H9 (cell line): ENCODE data around the gene OPHN1. TPM values are rescaled to one million over a fixed set of nuclear protein-coding genes. Genes with fewer than 3 reads are reported as not detected.

ENCODE experiments used
- DNase-seq: peaks from one replicate; pipeline ENCODE4 v3.0.0-alpha.2; 2017
- H2AFZ ChIP-seq: one replicate; pipeline ENCODE4 v1.6.1; 2013; ENCODE audit warnings: mild to moderate bottlenecking, low read length, control low read depth, moderate library complexity
- H2AK5ac ChIP-seq: 2 replicates; pipeline ENCODE4 v1.6.1; 2013; ENCODE audit warnings: low read length, control low read depth, mixed read lengths; ENCODE audit not compliant: insufficient read length
- H2BK120ac ChIP-seq: one replicate; pipeline ENCODE4 v1.6.1; 2013; ENCODE audit warnings: low read depth, mild to moderate bottlenecking, low read length, control low read depth, inconsistent platforms; ENCODE audit not compliant: poor library complexity, severe bottlenecking
- H2BK12ac ChIP-seq: 2 replicates; pipeline ENCODE4 v1.6.1; 2013; ENCODE audit warnings: low read length, control low read depth, mixed read lengths, low read depth; ENCODE audit not compliant: insufficient read length
- H2BK15ac ChIP-seq: 2 replicates; pipeline ENCODE4 v1.6.1; 2013; ENCODE audit warnings: low read depth, low read length, control low read depth
- H2BK20ac ChIP-seq: one replicate; pipeline ENCODE4 v1.6.1; 2013; ENCODE audit warnings: low read depth, mild to moderate bottlenecking, low read length, control low read depth, inconsistent platforms; ENCODE audit not compliant: poor library complexity, severe bottlenecking
- H2BK5ac ChIP-seq: 2 replicates; pipeline ENCODE4 v1.6.1; 2013; ENCODE audit warnings: low read length, control low read depth, mixed read lengths; ENCODE audit not compliant: insufficient read length
- H3K14ac ChIP-seq: 2 replicates; pipeline ENCODE4 v1.6.1; 2013; ENCODE audit warnings: low read length, control low read depth; ENCODE audit not compliant: insufficient read depth
- H3K18ac ChIP-seq: 2 replicates; pipeline ENCODE4 v1.6.1; 2013; ENCODE audit warnings: low read depth, mild to moderate bottlenecking, mixed read lengths, low read length, control low read depth; ENCODE audit not compliant: insufficient read length
- H3K23ac ChIP-seq: 2 replicates; pipeline ENCODE4 v1.6.1; 2013; ENCODE audit warnings: low read length, control low read depth, mixed read lengths, low read depth; ENCODE audit not compliant: insufficient read length
- H3K23me2 ChIP-seq: 2 replicates; pipeline ENCODE4 v1.6.1; 2013; ENCODE audit warnings: low read depth, mild to moderate bottlenecking, mixed read lengths, low read length, control low read depth; ENCODE audit not compliant: insufficient read length, poor library complexity, severe bottlenecking
- H3K27ac ChIP-seq: 2 replicates; pipeline ENCODE4 v1.5.1; 2013; ENCODE audit warnings: low read length, control low read depth, mixed read lengths, low read depth; ENCODE audit not compliant: insufficient read length
- H3K27me3 ChIP-seq: 2 replicates; pipeline ENCODE4 v1.6.1; 2013; ENCODE audit warnings: low read length, control low read depth, inconsistent platforms; ENCODE audit not compliant: insufficient read depth
- H3K4ac ChIP-seq: 2 replicates; pipeline ENCODE4 v1.6.1; 2013; ENCODE audit warnings: low read depth, mild to moderate bottlenecking, control low read depth, inconsistent platforms, low read length, moderate library complexity
- H3K4me1 ChIP-seq: 2 replicates; pipeline ENCODE4 v1.6.1; 2013; ENCODE audit warnings: low read length, control low read depth, inconsistent platforms; ENCODE audit not compliant: insufficient read depth
- H3K4me2 ChIP-seq: 2 replicates; pipeline ENCODE4 v1.6.1; 2013; ENCODE audit warnings: low read length, control low read depth, mixed read lengths; ENCODE audit not compliant: insufficient read length, insufficient read depth
- H3K56ac ChIP-seq: 2 replicates; pipeline ENCODE4 v1.6.1; 2013; ENCODE audit warnings: low read depth, mild to moderate bottlenecking, mixed read lengths, low read length, control low read depth; ENCODE audit not compliant: insufficient read length
- H3K79me1 ChIP-seq: 2 replicates; pipeline ENCODE4 v1.6.1; 2013; ENCODE audit warnings: low read depth, mild to moderate bottlenecking, moderate library complexity, low read length, control low read depth, inconsistent platforms; ENCODE audit not compliant: insufficient read depth, poor library complexity, severe bottlenecking
- H3K79me2 ChIP-seq: 2 replicates; pipeline ENCODE4 v1.6.1; 2013; ENCODE audit warnings: low read length, control low read depth, inconsistent platforms; ENCODE audit not compliant: insufficient read depth
- H3K9ac ChIP-seq: 2 replicates; pipeline ENCODE4 v1.6.1; 2013; ENCODE audit warnings: low read length, control low read depth, mixed read lengths; ENCODE audit not compliant: insufficient read length; ENCODE audit errors: extremely low read depth
- H3K9me3 ChIP-seq: one replicate; pipeline ENCODE4 v1.6.1; 2013; ENCODE audit warnings: low read depth, low read length, inconsistent platforms; ENCODE audit not compliant: control insufficient read depth
- H3T11ph ChIP-seq: one replicate; pipeline ENCODE4 v1.6.1; 2013; ENCODE audit warnings: mild to moderate bottlenecking, low read length, control low read depth, inconsistent platforms
- H4K20me1 ChIP-seq: one replicate; pipeline ENCODE4 v1.6.1; 2013; ENCODE audit not compliant: control insufficient read depth, insufficient read length, insufficient read depth
- H4K5ac ChIP-seq: 2 replicates; pipeline ENCODE4 v1.6.1; 2013; ENCODE audit warnings: low read depth, mild to moderate bottlenecking, mixed read lengths, low read length, control low read depth; ENCODE audit not compliant: insufficient read length
- H4K8ac ChIP-seq: replicated peaks from 2 replicates; pipeline ENCODE4 v1.6.1; 2013; ENCODE audit warnings: low read length, control low read depth, mixed read lengths, low read depth; ENCODE audit not compliant: insufficient read length
- H4K91ac ChIP-seq: 2 replicates; pipeline ENCODE4 v1.6.1; 2013; ENCODE audit warnings: low read depth, mild to moderate bottlenecking, moderate library complexity, mixed read lengths, low read length, control low read depth; ENCODE audit not compliant: insufficient read length
- H3K27ac Mint-ChIP-seq, 3 experiments: 2 replicates in 2 of 3; 3 replicates in 1 of 3; pipeline ENCODE4 v1.8.0; 2020 to 2021; ENCODE audit warnings: mixed read lengths in 3 of 3, mild to moderate bottlenecking in 1 of 3, moderate library complexity in 1 of 3
- H3K27me3 Mint-ChIP-seq: 2 replicates; pipeline ENCODE4 v1.8.0; 2021; ENCODE audit warnings: low read depth, mild to moderate bottlenecking, moderate library complexity, mixed read lengths
- H3K36me3 Mint-ChIP-seq, 3 experiments: 2 replicates in 2 of 3; 3 replicates in 1 of 3; pipeline ENCODE4 v1.8.0; 2020 to 2021; ENCODE audit warnings: low read depth in 3 of 3, mixed read lengths in 3 of 3; ENCODE audit not compliant: insufficient read depth in 1 of 3
- H3K4me1 Mint-ChIP-seq, 2 experiments: 2 replicates each; pipeline ENCODE4 v1.8.0; 2020; ENCODE audit warnings: mixed read lengths in 2 of 2
- H3K4me3 Mint-ChIP-seq, 2 experiments: 2 replicates in 1 of 2; 3 replicates in 1 of 2; pipeline ENCODE4 v1.8.0; 2020 to 2021; ENCODE audit warnings: mild to moderate bottlenecking in 2 of 2, mixed read lengths in 2 of 2, moderate library complexity in 1 of 2
- H3K9me3 Mint-ChIP-seq, 2 experiments: 2 replicates in 1 of 2; 3 replicates in 1 of 2; pipeline ENCODE4 v1.8.0; 2020; ENCODE audit warnings: mild to moderate bottlenecking in 2 of 2, mixed read lengths in 2 of 2, moderate library complexity in 1 of 2
- CTCF ChIP-seq: fragments of 200-600 bp; sonication (generic); conservative IDR thresholded peaks from 3 replicates; pipeline ENCODE4 v1.8.0; 2021; ENCODE audit warnings: antibody characterized with exemption, mild to moderate bottlenecking
- WGBS: extraction: QIAGEN DNeasy Blood & Tissue Kit; methylation state at CpG from one replicate; pipeline ENCODE4 v1.1.7; 2013; ENCODE audit warnings: missing lambda C conversion rate, low lambda C conversion rate, mixed read lengths; ENCODE audit not compliant: insufficient read length; ENCODE audit errors: extremely low coverage; 5-methylcytosine and 5-hydroxymethylcytosine counted together
- total RNA-seq: library from RNA; stranded (reverse); gene quantifications from 2 replicates; pipeline ENCODE4 v1.2.1, GENCODE V29; 2021

Gene OPHN1
- total RNA-seq, 1 experiment from 2014 or later = 1.5 TPM

DNA sequence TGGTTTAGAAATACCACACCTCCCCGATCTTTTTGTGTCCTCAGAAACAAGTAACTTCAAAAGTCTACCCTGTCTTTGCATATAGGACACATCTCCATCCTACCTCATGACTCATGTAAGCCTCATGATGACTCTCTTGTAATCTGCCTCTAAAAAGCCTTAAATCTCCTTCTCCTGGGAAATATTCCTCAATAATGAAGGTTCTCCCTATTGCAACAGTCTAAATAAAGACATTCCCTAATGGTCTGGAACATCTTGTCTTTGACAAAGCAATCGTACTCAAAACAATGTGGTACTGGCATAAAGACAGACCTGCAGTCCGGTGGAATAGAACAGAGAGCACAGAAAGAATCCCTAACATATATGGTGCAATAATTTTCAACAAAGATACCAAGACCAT is 257.7 kb downstream of the OPHN1 start:
- Histone ChIP-seq H2AK5ac (no peak overlapping the region), H3K23ac (no peak overlapping the region), H3K27ac (no peak overlapping the region), H4K91ac (no peak overlapping the region), H2BK5ac (no peak overlapping the region), H4K5ac (no peak overlapping the region), H4K8ac (no peak overlapping the region), H2AFZ (no peak overlapping the region), H3K79me1 (no peaks in the 10 kb centered on the region), H2BK20ac (no peak overlapping the region), H3K18ac (no peak overlapping the region), H3K56ac (no peak overlapping the region), H3K9me3 (peaks cover 8% of the 10 kb centered on the region), H2BK12ac (no peak overlapping the region), H4K20me1 (no peaks in the 10 kb centered on the region), H3K9ac (no peak overlapping the region), H3T11ph (no peak overlapping the region), H3K23me2 (no peaks in the 10 kb centered on the region), H3K4me1 (no peaks in the 10 kb centered on the region), H3K14ac (no peak overlapping the region), H2BK15ac (no peak overlapping the region), H3K4ac (no peak overlapping the region), H3K27me3 (no peaks in the 10 kb centered on the region), H3K79me2 (no peaks in the 10 kb centered on the region), H2BK120ac (no peak overlapping the region), H3K4me2 (no peak overlapping the region)
- Mint-ChIP-seq H3K4me1 (no peaks in the 10 kb centered on the region), H3K4me3 (no peak overlapping the region), H3K27me3 (no peaks in the 10 kb centered on the region), H3K36me3 (peaks cover 0 to 2% (median 0%) of the 10 kb centered on the region in 3 experiments; a peak in 2 of 7 replicates), H3K27ac (no peak overlapping the region), H3K9me3 (peaks cover 46% of the 10 kb centered on the region in 2 experiments)
- DNase-seq = no peak
- TF ChIP-seq CTCF = no peak
- no CpG with 5 or more reads among the region's 3 CpGs for WGBS
